ENCODE data around the gene PCCA. TPM values are rescaled to one million over a fixed set of nuclear protein-coding genes. Genes with fewer than 3 reads are reported as not detected.

The PCCA gene
- total and polyA plus RNA-seq, 2 experiments from 2014 or later = 41.9 to 46.6 TPM

DNA sequence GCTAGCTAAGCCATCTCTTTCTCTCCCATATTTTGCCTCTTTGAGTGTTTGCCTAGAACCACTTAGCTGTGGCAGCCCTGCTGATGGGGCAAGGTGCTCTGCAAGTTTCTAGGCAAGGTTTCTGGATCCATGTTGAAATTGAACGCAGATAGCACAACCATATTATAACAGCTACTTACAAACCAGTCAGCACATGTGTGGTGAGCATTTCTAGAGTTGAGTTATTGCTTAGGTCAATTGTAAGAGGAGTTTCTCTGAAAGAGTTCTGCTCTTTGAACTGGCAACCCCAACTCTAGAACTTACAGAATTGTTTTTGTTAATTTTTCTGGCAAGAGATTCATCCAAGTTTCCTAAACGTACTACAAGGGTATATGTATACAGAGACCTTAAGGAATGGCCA lies 396.4 kb downstream of the PCCA start (continued):
- TF ChIP-seq, protein P1, sequence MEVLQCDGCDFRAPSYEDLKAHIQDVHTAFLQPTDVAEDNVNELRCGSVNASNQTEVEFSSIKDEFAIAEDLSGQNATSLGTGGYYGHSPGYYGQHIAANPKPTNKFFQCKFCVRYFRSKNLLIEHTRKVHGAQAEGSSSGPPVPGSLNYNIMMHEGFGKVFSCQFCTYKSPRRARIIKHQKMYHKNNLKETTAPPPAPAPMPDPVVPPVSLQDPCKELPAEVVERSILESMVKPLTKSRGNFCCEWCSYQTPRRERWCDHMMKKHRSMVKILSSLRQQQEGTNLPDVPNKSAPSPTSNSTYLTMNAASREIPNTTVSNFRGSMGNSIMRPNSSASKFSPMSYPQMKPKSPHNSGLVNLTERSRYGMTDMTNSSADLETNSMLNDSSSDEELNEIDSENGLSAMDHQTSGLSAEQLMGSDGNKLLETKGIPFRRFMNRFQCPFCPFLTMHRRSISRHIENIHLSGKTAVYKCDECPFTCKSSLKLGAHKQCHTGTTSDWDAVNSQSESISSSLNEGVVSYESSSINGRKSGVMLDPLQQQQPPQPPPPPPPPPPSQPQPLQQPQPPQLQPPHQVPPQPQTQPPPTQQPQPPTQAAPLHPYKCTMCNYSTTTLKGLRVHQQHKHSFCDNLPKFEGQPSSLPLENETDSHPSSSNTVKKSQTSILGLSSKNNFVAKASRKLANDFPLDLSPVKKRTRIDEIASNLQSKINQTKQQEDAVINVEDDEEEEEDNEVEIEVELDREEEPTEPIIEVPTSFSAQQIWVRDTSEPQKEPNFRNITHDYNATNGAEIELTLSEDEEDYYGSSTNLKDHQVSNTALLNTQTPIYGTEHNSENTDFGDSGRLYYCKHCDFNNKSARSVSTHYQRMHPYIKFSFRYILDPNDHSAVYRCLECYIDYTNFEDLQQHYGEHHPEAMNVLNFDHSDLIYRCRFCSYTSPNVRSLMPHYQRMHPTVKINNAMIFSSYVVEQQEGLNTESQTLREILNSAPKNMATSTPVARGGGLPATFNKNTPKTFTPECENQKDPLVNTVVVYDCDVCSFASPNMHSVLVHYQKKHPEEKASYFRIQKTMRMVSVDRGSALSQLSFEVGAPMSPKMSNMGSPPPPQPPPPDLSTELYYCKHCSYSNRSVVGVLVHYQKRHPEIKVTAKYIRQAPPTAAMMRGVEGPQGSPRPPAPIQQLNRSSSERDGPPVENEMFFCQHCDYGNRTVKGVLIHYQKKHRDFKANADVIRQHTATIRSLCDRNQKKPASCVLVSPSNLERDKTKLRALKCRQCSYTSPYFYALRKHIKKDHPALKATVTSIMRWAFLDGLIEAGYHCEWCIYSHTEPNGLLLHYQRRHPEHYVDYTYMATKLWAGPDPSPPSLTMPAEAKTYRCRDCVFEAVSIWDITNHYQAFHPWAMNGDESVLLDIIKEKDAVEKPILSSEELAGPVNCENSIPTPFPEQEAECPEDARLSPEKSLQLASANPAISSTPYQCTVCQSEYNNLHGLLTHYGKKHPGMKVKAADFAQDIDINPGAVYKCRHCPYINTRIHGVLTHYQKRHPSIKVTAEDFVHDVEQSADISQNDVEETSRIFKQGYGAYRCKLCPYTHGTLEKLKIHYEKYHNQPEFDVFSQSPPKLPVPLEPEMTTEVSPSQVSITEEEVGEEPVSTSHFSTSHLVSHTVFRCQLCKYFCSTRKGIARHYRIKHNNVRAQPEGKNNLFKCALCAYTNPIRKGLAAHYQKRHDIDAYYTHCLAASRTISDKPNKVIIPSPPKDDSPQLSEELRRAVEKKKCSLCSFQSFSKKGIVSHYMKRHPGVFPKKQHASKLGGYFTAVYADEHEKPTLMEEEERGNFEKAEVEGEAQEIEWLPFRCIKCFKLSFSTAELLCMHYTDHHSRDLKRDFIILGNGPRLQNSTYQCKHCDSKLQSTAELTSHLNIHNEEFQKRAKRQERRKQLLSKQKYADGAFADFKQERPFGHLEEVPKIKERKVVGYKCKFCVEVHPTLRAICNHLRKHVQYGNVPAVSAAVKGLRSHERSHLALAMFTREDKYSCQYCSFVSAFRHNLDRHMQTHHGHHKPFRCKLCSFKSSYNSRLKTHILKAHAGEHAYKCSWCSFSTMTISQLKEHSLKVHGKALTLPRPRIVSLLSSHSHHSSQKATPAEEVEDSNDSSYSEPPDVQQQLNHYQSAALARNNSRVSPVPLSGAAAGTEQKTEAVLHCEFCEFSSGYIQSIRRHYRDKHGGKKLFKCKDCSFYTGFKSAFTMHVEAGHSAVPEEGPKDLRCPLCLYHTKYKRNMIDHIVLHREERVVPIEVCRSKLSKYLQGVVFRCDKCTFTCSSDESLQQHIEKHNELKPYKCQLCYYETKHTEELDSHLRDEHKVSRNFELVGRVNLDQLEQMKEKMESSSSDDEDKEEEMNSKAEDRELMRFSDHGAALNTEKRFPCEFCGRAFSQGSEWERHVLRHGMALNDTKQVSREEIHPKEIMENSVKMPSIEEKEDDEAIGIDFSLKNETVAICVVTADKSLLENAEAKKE (CRISPR knock-in tag; IDR thresholded peaks at IDR 0.05) = no peak
- TF ChIP-seq, protein P2, sequence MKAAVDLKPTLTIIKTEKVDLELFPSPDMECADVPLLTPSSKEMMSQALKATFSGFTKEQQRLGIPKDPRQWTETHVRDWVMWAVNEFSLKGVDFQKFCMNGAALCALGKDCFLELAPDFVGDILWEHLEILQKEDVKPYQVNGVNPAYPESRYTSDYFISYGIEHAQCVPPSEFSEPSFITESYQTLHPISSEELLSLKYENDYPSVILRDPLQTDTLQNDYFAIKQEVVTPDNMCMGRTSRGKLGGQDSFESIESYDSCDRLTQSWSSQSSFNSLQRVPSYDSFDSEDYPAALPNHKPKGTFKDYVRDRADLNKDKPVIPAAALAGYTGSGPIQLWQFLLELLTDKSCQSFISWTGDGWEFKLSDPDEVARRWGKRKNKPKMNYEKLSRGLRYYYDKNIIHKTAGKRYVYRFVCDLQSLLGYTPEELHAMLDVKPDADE (IDR thresholded peaks at IDR 0.05) = no peak
- TF ChIP-seq EZH2phosphoT487 (IDR thresholded peaks at IDR 0.05; ENCODE audit: unreplicated experiment) (no peak), POLR2AphosphoS5 (IDR thresholded peaks at IDR 0.05; ENCODE audit: low read depth) (no peak), NANOG (IDR thresholded peaks at IDR 0.05; ENCODE audit: borderline replicate concordance) (no peak)

DNA sequence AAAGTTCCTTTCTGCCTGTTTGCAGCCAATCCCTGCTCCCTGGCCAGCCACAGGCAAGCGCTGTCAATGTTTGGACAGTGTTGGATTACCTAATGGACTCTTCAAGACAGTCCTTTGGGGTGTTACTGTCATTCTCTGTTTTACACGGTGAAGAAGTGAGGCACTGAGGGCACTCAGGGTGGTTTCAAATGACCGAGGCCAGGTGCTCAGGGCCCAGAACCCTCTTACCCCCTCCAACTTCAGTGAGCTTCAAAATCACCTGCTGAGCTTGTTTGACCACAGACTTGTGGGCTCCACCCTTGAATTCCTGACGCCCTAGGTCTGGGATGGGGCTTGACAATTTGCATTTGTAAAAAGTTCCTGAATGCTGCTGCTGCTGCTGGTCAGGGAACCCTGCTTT lies 401.8 kb downstream of the PCCA start:
- H3K27me3 Mint-ChIP-seq (ENCODE audit: insufficient read depth, low read depth, poor library complexity) = peaks cover 2% of the 10 kb centered on the region
- H2AFZ ChIP-seq = no peak overlapping the region
- peaks cover 25% of the 10 kb centered on the region; the same call in 2 of the 3 replicates for H3K36me3 Mint-ChIP-seq (ENCODE audit: low read depth)
- peaks cover 5% of the 10 kb centered on the region; the same call in 1 of the 2 replicates for H3F3A ChIP-seq (replicated peaks; ENCODE audit: low read depth)
- peaks cover 27% of the 10 kb centered on the region for H3K4me1 ChIP-seq (ENCODE audit: insufficient read depth)
- no peaks in the 10 kb centered on the region for H3K36me3 ChIP-seq (ENCODE audit: insufficient read depth)
- H3K27ac ChIP-seq (ENCODE audit: low read depth) = peak overlapping the region; percentile 77
- no peaks in the 10 kb centered on the region for H4K20me1 ChIP-seq (replicated peaks; ENCODE audit: insufficient read depth)
- peak overlapping the region; percentile 73; the same call in 1 of the 2 replicates for H3K27ac Mint-ChIP-seq
- no peak overlapping the region for H3K4me3 ChIP-seq
- peak; percentile 93 for DNase-seq (ENCODE audit: low spot score)
- ATAC-seq = peak; percentile 98
- peaks cover 4% of the 10 kb centered on the region; the same call in 1 of the 3 replicates for H3K9me3 Mint-ChIP-seq
- H3K9me2 ChIP-seq (ENCODE audit: insufficient read depth) = 0 out of 2 replicates have a peak, but pooled peaks cover 6% of the 10 kb centered on the region
- H3K27me3 ChIP-seq (ENCODE audit: insufficient read depth) = no peaks in the 10 kb centered on the region
- peak overlapping the region; percentile 23; the same call in 1 of the 2 replicates for H3K4me2 ChIP-seq
- H3K4me1 Mint-ChIP-seq = peaks cover 38% of the 10 kb centered on the region
- H3K79me2 ChIP-seq (replicated peaks; ENCODE audit: insufficient read depth) = no peaks in the 10 kb centered on the region
- H3K4me3 Mint-ChIP-seq = peak overlapping the region; percentile 26; the same call in 2 of the 3 replicates
- TF ChIP-seq EZH2phosphoT487 (IDR thresholded peaks at IDR 0.05; ENCODE audit: unreplicated experiment) (no peak), JUNB (IDR thresholded peaks at IDR 0.05; ENCODE audit: unreplicated experiment) (no peak), ZNF331 (CRISPR knock-in tag; IDR thresholded peaks at IDR 0.05; ENCODE audit: low read depth) (no peak), CREB1 (CRISPR knock-in tag; IDR thresholded peaks at IDR 0.05; ENCODE audit: low read depth) (no peak)
- TF ChIP-seq, protein P1 (CRISPR knock-in tag; IDR thresholded peaks at IDR 0.05) = peak; percentile 93

Data from GM23338 (cell line).